Cardiac muscle cell (in vitro differentiated cells and primary cell): ENCODE results near the gene NFIA. TPM values are rescaled to one million over a fixed set of nuclear protein-coding genes. Genes with fewer than 3 reads are reported as not detected.
A peak's percentile ranks its signal among the peaks of the same experiment; 100 is the strongest.
"Not testable (repeated sequence)": the region's sequence is repeated elsewhere in the genome, so short reads cannot be mapped to it uniquely, and the experiment has no call there.

Experiments
- DNase-seq, 2 donors: peaks; one replicate each; pipeline versions ENCODE4 v3.0.0 to v3.0.0-alpha.2; 2010 to 2017; ENCODE audit warnings: low read depth in 1 of 2, low spot score in 1 of 2
- H3K27ac ChIP-seq: fragments of 200-600 bp; sonication (generic); 2 replicates; pipeline ENCODE4 v1.5.1; 2016
- H3K27me3 ChIP-seq: fragments of 200-600 bp; sonication (generic); 2 replicates; pipeline ENCODE4 v1.6.0; 2016; ENCODE audit warnings: control low read depth
- H3K36me3 ChIP-seq: fragments of 200-600 bp; sonication (generic); 2 replicates; pipeline ENCODE4 v1.5.1; 2016; ENCODE audit warnings: control low read depth
- H3K4me1 ChIP-seq: fragments of 200-600 bp; sonication (generic); 2 replicates; pipeline ENCODE4 v1.8.1; 2017; ENCODE audit warnings: low read depth, mild to moderate bottlenecking, mixed run types
- H3K4me3 ChIP-seq: fragments of 200-600 bp; sonication (generic); 2 replicates; pipeline ENCODE4 v1.5.1; 2016; ENCODE audit warnings: mild to moderate bottlenecking
- H3K9me3 ChIP-seq: fragments of 200-600 bp; sonication (generic); 2 replicates; pipeline ENCODE4 v1.5.1; 2017; ENCODE audit warnings: low read depth, mild to moderate bottlenecking, control low read depth
- polyA plus RNA-seq: library from polyadenylated mRNA; unstranded; fragments of >200 nt; fragmentation: Nextera tagmentation; extraction: Ambion mirVana; gene quantifications from 2 replicates; pipeline ENCODE4 v1.2.1, GENCODE V29; 2016
- total RNA-seq: library from RNA; depleted of rRNA; stranded (reverse); fragments of >200 nt; gene quantifications from 2 replicates; pipeline ENCODE4 v1.2.3, GENCODE V29; 2016
- TF ChIP-seq, protein P1 (sequence below): IDR thresholded peaks from 2 replicates; pipeline ENCODE4 v1.5.1; 2012; ENCODE audit warnings: low read depth, mild to moderate bottlenecking, low read length

NFIA gene
- total and polyA plus RNA-seq, 2 experiments from 2014 or later, result 10.1 to 12.0 TPM

DNA sequence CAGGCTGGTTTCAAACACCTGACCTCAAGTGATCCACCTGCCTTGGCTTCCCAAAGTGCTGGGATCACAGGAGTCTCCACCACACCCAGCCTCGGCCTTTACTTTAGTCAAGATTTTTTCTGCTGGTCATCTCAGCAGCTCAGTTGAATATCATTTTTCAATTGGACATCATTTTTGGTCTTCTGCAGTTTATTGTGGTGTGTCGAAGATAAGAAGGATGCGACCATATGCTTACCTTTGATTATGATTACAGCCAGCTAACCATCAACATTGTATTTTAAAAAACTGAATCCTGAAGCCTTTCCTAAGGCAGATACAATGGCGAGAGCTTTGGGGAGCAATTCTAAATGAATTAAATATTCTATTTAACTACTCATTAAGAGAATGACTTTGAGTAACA, 12.3 kb upstream of the NFIA start:
- Histone ChIP-seq H3K9me3 (no peaks in the 10 kb centered on the region), H3K36me3 (no peaks in the 10 kb centered on the region), H3K4me1 (no peaks in the 10 kb centered on the region), H3K27me3 (peaks cover 4% of the 10 kb centered on the region), H3K27ac (no peak overlapping the region), H3K4me3 (no peak overlapping the region)
- TF ChIP-seq, protein P1, sequence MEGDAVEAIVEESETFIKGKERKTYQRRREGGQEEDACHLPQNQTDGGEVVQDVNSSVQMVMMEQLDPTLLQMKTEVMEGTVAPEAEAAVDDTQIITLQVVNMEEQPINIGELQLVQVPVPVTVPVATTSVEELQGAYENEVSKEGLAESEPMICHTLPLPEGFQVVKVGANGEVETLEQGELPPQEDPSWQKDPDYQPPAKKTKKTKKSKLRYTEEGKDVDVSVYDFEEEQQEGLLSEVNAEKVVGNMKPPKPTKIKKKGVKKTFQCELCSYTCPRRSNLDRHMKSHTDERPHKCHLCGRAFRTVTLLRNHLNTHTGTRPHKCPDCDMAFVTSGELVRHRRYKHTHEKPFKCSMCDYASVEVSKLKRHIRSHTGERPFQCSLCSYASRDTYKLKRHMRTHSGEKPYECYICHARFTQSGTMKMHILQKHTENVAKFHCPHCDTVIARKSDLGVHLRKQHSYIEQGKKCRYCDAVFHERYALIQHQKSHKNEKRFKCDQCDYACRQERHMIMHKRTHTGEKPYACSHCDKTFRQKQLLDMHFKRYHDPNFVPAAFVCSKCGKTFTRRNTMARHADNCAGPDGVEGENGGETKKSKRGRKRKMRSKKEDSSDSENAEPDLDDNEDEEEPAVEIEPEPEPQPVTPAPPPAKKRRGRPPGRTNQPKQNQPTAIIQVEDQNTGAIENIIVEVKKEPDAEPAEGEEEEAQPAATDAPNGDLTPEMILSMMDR, result no peak
- DNase-seq, result no peak

DNA sequence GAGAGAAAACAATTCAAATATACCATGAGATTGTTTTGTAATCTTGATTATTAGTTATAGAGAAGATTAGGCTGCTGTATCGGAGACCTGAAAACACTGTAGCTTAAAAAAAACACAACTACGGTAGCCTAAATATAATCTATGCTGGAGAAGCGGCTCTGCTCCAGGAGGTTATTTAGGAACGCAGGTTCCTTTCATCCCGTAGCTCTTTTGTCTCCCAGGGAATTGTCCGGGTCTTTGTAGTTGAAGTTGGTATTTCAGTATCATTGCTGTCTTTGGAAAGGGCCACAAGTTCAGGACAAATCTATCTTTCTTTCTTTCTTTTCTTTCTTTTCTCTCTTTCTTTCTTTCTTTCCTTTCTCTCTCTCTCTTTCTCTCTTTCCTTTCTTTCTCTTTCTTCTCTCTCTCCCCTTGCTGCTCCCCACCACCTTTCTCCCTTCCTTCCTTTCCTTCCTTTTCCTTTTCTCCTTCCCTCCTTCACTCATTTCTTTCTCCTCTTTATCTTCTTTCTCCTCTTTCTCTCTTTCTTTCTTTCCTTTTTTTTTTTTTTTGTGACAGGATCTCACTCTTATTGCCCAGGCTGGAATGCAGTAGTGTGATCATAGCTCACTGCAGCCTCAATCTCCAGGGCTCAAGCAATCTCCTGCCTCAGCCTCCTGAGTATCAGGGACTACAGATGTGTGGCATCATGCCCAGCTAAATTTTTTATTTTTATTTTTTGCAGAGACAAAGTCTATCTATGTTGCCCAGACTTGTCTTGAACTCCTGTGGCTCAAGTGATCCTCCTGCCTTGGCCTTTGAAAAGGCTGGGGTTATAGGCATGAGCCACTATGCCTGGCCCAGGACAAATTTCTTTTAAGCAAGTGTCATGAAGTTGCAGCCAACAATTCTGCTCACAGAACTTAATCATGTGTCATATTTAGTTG, 10.9 kb upstream of the NFIA start:
- Histone ChIP-seq H3K4me3 (no peak overlapping the region), H3K4me1 (peaks cover 3% of the 10 kb centered on the region), H3K36me3 (no peaks in the 10 kb centered on the region), H3K27me3 (peaks cover 4% of the 10 kb centered on the region), H3K27ac (no peak overlapping the region), H3K9me3 (no peaks in the 10 kb centered on the region)
- TF ChIP-seq, protein P1, result no peak
- DNase-seq, result no peak

GRCh38 chr1:61073871-61074270, 8.5 kb upstream of the NFIA start:
- Histone ChIP-seq H3K27me3 (peaks cover 4% of the 10 kb centered on the region), H3K4me3 (no peak overlapping the region)

GRCh38 chr1:61075833-61076232, 6.5 kb upstream of the NFIA start:
- not testable (repeated sequence) for H3K27me3 ChIP-seq, H3K4me3 ChIP-seq, DNase-seq, H3K36me3 ChIP-seq, H3K9me3 ChIP-seq
- peak overlapping the region; percentile 78 for H3K27ac ChIP-seq
- H3K4me1 ChIP-seq, result peaks cover 28% of the 10 kb centered on the region

More at GRCh38 chr1:61073871-61074270, 8.5 kb upstream of the NFIA start:
- H3K9me3 ChIP-seq, result no peaks in the 10 kb centered on the region
- H3K36me3 ChIP-seq, result no peaks in the 10 kb centered on the region
- TF ChIP-seq, protein P1, result no peak
- peaks cover 10% of the 10 kb centered on the region for H3K4me1 ChIP-seq
- H3K27ac ChIP-seq, result no peak overlapping the region
- no peak for DNase-seq

GRCh38 chr1:61076728-61077675, 5.4 kb upstream of the NFIA start:
- Histone ChIP-seq H3K9me3 (no peaks in the 10 kb centered on the region), H3K4me3 (peak overlapping the region; percentile 72), H3K27ac (peak overlapping the region; percentile 78), H3K27me3 (no peaks in the 10 kb centered on the region), H3K36me3 (no peaks in the 10 kb centered on the region), H3K4me1 (peaks cover 34% of the 10 kb centered on the region)
- TF ChIP-seq, protein P1, result no peak
- peak; percentile 96 for DNase-seq
